Subcutaneous adipose tissue (tissue), 4 donors: Measurements from ENCODE around the gene C1QL4. TPM values are rescaled to one million over a fixed set of nuclear protein-coding genes. Genes with fewer than 3 reads are reported as not detected.

ENCODE experiments used
- total RNA-seq, 4 donors: library from RNA; depleted of rRNA; stranded (reverse); fragments of >200 nt; gene quantifications; one replicate each; pipeline ENCODE4 v1.1.0, GENCODE V29; 2016
- TF ChIP-seq, protein P1 (sequence below): fragments of 450-650 bp; IDR thresholded peaks from one replicate; pipeline ENCODE4 v1.5.1; 2016; ENCODE audit warnings: low read depth, mild to moderate bottlenecking, control low read depth, antibody characterized with exemption, moderate library complexity

The C1QL4 gene
- total RNA-seq, 4 donors from 2014 or later: not detected

DNA sequence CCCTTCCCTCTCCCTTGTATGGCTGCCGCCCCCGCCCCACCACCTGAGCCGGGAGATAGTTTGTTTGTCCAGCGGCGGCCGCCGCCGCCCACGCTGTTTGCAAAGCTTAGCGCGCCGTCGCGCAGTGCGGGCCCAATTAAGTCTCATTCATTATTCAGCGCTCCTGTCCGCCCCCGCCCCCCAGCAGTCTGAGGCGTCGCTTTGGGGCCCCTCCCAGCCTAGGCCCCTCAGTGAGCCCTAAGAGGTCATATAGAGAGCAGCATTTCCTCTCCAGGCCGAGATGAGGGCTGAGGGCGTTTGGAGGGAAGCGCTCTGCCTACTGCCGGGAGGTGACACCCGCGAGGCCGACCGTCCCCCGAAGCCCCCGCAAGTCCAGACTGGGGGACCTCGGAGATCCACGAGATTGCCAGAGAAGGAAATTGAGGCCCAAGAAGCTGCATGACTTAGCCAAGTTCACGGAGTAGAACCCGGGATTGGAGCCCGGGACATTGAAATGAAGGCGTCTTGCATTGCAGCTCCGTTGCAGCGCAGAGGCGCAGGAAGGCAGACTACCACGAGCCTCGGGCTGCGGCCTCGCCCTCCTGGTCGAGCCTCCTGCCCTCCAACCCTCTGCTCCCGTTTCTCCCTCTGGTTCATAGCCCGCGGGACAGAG is 9.8 kb upstream of the C1QL4 start, which contains the start of gene DNAJC22:
DNAJC22 (plus strand) TSS at position 230 of the 652 bp plus-strand sequence. CDS start 1,985 bp downstream, outside the sequence.
- TF ChIP-seq, protein P1, sequence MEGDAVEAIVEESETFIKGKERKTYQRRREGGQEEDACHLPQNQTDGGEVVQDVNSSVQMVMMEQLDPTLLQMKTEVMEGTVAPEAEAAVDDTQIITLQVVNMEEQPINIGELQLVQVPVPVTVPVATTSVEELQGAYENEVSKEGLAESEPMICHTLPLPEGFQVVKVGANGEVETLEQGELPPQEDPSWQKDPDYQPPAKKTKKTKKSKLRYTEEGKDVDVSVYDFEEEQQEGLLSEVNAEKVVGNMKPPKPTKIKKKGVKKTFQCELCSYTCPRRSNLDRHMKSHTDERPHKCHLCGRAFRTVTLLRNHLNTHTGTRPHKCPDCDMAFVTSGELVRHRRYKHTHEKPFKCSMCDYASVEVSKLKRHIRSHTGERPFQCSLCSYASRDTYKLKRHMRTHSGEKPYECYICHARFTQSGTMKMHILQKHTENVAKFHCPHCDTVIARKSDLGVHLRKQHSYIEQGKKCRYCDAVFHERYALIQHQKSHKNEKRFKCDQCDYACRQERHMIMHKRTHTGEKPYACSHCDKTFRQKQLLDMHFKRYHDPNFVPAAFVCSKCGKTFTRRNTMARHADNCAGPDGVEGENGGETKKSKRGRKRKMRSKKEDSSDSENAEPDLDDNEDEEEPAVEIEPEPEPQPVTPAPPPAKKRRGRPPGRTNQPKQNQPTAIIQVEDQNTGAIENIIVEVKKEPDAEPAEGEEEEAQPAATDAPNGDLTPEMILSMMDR: no peak

DNA sequence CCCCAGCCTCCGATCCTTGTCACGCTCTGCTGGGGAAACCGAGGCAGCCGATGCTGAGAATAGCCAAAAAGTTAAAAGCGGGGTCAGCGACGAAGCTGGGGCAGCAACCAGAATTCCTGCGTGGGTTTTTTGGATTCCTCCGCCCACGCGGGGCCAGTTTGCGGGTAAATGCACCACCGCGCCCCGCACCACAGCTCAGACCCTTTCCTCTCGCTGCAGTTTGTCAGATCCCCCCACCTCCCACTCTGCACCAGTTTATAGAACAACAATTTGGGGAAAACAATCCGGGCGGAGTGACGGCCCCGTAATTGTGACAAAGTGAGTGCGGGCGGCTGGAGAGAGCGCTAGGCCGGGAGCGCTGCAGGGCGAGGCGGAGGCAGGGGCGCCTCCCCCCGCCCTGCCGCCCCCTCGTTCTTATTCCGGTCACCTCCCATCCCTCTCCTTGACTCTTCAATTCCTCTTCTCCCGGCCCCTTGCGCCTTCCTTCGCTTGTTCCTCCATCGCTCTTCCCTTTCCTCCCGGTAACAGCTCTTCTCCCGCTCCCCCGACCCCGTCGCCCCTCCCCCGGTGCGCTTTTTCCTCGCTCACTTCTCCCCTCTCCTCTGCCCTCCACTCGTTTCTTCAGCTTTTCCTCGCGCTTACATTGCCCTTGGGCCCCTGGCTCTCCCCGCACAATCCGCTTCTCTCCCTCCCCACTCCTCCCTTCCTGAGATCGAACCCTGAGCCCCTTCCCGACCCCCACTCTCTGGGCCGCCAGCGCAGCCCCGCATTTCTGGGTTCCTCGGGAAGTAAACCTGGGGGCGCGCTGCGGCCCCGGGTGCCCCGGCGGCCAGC is 9.1 kb upstream of the C1QL4 start:
- TF ChIP-seq, protein P1: no peak

DNA sequence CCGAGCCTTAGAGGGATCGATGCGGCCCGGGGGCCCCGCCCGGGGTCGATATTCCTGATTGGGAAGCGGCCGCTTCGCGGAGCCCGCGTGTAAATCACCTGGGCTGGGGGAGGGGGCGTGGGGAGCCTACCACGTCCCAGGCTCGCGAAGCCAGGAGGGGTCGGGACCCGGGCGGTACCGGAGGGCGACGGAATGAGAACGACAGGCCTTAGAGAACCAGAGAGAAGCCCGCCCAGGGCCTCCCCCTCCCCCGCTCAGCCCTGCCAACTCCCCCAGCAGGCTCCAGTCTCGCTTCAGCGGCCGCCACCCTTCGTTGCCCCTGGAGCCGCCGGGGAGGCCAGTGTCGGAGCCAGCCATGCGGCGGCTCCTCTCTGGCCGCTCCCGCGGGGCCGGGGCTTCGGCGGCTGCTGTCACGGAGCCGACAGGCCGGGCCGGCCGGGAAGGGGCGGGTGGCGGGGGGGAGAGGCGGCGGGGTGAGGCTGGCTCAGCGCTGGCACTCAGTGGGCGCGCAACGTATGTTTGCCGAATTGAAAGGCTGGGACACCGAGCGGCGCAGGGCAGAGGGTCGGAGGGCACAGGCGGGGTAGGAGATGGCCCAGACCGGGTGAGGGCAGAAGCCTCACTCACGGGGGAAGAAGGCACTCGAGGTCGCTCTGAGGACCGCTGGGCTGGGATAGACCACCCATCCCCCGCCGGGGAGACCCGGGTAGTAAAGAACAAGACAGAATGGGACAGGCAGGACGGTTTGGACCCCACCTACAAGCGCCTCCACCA is 8.2 kb upstream of the C1QL4 start:
- TF ChIP-seq, protein P1: no peak

DNA sequence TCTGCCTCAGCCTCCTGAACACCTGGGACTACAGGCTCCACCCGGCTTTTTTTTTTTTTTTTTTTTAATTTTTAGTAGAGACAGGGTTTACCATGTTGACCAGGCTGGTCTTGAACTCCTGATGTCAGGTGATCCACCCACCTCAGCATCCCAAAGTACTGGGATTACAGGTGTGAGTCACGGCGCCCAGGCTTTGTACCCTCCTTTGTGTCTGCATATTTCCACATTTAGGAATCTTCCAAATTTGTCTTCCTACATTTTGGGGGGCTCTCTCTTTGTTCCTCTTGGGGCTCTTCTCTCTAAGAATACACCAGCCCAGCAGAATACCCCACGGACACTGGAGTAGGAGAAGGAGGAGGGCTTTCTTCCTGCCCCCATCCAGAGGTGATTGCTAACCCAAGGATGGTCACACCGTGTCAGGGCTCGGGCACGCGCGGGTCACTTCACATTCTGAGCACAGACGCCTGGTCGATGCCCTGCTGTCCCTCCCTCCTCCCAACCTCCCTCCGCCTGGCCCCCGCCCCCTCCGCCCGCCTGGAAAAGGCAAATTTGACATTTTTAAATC is 7.6 kb upstream of the C1QL4 start:
- TF ChIP-seq, protein P1: no peak

DNA sequence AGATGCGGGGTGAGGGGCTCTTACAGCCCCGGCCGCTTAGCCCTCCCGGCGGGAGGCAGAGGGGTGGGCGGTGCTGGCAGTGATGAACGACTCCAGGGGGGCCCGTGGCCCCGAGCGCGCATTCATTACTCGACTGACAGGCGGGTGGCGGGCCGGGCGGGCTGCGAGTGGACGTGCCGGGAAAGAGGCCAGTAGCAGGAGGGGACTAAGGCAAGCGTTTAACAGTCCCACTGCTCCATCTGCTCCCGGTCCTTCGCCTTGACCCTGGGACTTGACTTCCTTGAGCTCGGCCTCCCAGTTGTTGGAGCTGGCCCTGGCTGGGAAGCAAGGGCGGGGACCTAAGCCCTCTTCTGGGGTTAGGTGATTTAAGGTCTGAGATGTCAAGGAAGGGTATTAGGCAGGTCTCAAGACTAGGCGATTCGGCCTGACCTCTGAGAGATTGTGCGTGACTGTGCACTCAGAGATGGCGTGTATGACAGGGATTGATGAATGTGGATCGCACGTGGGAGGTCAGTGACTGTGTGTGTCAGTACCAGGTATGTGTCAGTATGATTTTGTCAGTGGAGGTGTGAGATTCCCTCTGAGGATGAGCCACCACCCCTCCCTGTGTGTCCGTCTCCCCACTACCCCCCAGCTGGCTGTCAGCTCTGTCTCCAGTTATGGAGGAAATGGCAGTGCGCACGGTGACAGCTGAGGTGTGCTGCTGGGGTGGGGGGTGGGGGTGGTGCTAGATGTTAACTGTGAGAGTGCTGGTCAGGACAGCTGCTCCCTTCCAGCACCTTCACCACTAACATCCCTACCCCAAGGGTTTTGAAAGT is 6.1 kb upstream of the C1QL4 start:
- TF ChIP-seq, protein P1: no peak

DNA sequence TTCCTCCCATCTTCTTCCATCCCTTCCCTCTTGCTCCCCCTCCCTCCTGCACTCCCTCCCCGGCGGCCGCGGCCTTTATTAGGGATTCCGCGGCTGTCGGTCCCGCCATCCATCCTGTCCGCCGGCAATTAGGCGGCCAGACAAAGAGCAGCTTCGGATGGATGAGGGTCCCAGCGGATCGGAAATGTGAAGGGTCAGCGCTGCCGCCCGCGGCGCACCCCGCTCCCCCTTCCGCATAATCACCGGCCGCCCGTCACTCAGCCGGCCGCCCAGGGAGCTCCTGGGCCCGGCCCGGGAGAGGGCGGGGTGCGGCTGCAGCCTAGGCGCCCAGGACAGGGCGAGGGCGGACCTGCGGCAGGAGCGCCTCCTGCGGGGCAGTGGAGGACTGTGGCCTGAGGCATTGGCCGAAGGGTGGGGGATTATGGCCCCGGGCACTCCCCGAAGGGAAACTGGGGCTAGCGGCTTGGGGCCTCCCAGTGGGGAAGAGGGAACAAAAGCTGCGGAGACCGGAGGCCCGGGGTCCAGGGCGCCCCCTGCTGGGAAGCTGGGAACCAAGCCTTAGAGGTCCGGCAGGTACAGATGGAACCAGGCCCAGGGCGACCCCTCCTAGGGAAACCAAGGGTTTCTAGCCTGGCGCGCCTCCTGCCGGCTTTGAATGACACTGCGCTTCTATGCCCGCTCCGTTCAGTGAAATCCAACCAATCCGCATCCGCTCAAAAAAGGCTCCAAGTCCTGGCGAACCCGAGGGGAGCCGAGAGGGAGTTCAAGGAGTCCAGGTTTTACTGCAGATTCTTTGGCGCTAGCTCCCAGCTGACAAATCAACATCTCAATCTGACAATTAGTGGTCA is 5.3 kb upstream of the C1QL4 start:
- TF ChIP-seq, protein P1: no peak
